GM23248 (cell line): ENCODE data around the gene LAMB3. TPM values are rescaled to one million over a fixed set of nuclear protein-coding genes. Genes with fewer than 3 reads are reported as not detected.
A peak's percentile ranks its signal among the peaks of the same experiment; 100 is the strongest.

ENCODE experiments used
- DNase-seq: peaks from one replicate; pipeline ENCODE4 v3.0.0-alpha.2; 2015
- H2AFZ ChIP-seq: fragments of 200-600 bp; sonication (generic); 2 replicates; pipeline ENCODE4 v1.6.1; 2016; ENCODE audit warnings: antibody characterized with exemption
- H3F3A ChIP-seq: fragments of 200-600 bp; sonication (generic); 2 replicates; pipeline ENCODE4 v1.6.1; 2016; ENCODE audit warnings: mild to moderate bottlenecking, antibody characterized with exemption, mixed run types; ENCODE audit not compliant: insufficient read depth
- H3K27ac ChIP-seq: fragments of 200-600 bp; sonication (generic); 2 replicates; pipeline ENCODE4 v1.5.1; 2016; ENCODE audit warnings: mild to moderate bottlenecking
- H3K27me3 ChIP-seq: fragments of 200-600 bp; sonication (generic); replicated peaks from 2 replicates; pipeline ENCODE4 v1.6.1; 2016; ENCODE audit warnings: mild to moderate bottlenecking; ENCODE audit not compliant: insufficient read depth
- H3K36me3 ChIP-seq: fragments of 200-600 bp; sonication (generic); 2 replicates; pipeline ENCODE4 v1.6.1; 2016; ENCODE audit warnings: low read depth, mild to moderate bottlenecking
- H3K4me1 ChIP-seq: fragments of 200-600 bp; sonication (generic); 2 replicates; pipeline ENCODE4 v1.6.1; 2016; ENCODE audit warnings: mild to moderate bottlenecking; ENCODE audit not compliant: insufficient read depth
- H3K4me2 ChIP-seq: fragments of 200-600 bp; sonication (generic); one replicate; pipeline ENCODE4 v1.6.1; 2016; ENCODE audit warnings: mild to moderate bottlenecking; ENCODE audit not compliant: unreplicated experiment
- H3K4me3 ChIP-seq: fragments of 200-600 bp; sonication (generic); 2 replicates; pipeline ENCODE4 v1.5.1; 2016; ENCODE audit warnings: mild to moderate bottlenecking
- H3K79me2 ChIP-seq: fragments of 200-600 bp; sonication (generic); 2 replicates; pipeline ENCODE4 v1.6.1; 2016; ENCODE audit warnings: mild to moderate bottlenecking; ENCODE audit not compliant: insufficient read depth
- H3K9ac ChIP-seq: fragments of 200-600 bp; sonication (generic); 2 replicates; pipeline ENCODE4 v1.6.1; 2016; ENCODE audit warnings: mild to moderate bottlenecking
- H3K9me2 ChIP-seq: fragments of 200-600 bp; sonication (generic); 2 replicates; pipeline ENCODE4 v1.6.1; 2016; ENCODE audit warnings: mixed run types, mild to moderate bottlenecking, moderate library complexity; ENCODE audit not compliant: insufficient read depth
- H3K9me3 ChIP-seq: fragments of 200-600 bp; sonication (generic); one replicate; pipeline ENCODE4 v1.6.1; 2017; ENCODE audit warnings: low read depth
- H4K20me1 ChIP-seq: fragments of 200-600 bp; sonication (generic); 2 replicates; pipeline ENCODE4 v1.6.0; 2016; ENCODE audit not compliant: insufficient read depth
- EZH2 ChIP-seq: fragments of 200-600 bp; sonication (generic); IDR thresholded peaks from 2 replicates; pipeline ENCODE4 v1.6.1; 2018; ENCODE audit warnings: antibody characterized with exemption, mild to moderate bottlenecking; ENCODE audit not compliant: insufficient read depth, poor library complexity, severe bottlenecking
- EZH2phosphoT487 ChIP-seq: fragments of 200-600 bp; sonication (generic); IDR thresholded peaks from 2 replicates; pipeline ENCODE4 v1.6.1; 2018; ENCODE audit warnings: antibody characterized with exemption, moderate library complexity, mild to moderate bottlenecking, low read depth; ENCODE audit not compliant: insufficient read depth
- WGBS, 2 experiments: methylation state at CpG; one replicate each; pipeline ENCODE4 v1.1.6; 2015 to 2017; ENCODE audit warnings: low lambda C conversion rate in 2 of 2, low coverage in 1 of 2; ENCODE audit errors: missing lambda C conversion rate in 2 of 2; 5-methylcytosine and 5-hydroxymethylcytosine counted together
- in situ Hi-C: fragments of 300-500 bp; cut with MboI; formaldehyde crosslinking; loops from 2 replicates; pipeline ENCODE4 v1.15.0; 2020
- polyA plus RNA-seq: library from polyadenylated mRNA; unstranded; fragments of >200 nt; fragmentation: Nextera tagmentation; extraction: Ambion mirVana; gene quantifications from 2 replicates; pipeline ENCODE4 v1.2.1, GENCODE V29; 2016
- total RNA-seq: library from RNA; depleted of rRNA; stranded (reverse); fragments of >200 nt; shearing (Covaris generic); gene quantifications from 2 replicates; pipeline ENCODE4 v1.2.3, GENCODE V29; 2014

The LAMB3 gene
- total and polyA plus RNA-seq, 2 experiments from 2014 or later, result 3.0 to 6.8 TPM

DNA sequence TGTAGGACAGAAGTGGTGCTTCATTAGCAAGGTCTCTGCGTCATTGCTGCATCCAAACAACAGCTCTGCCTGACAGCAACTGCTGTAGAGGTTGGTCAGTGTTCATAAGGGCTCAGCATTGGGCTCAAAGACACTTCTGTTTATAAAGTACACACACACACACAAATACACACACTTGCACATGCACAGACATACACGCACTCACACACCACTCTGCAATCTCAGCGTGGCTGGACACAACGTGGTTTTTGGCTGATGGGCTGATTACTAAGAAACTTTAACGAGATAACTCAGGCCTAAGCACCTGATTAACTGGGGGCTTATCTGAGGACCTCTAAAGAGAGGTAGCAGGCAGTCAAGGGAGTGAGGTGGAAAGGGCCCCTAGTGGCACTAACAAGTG lies 48.3 kb downstream of the LAMB3 start:
- no peaks in the 10 kb centered on the region for H3K4me1 ChIP-seq
- no peaks in the 10 kb centered on the region for H3K36me3 ChIP-seq
- H3F3A ChIP-seq, result no peaks in the 10 kb centered on the region
- H3K9me2 ChIP-seq, result no peaks in the 10 kb centered on the region
- H3K79me2 ChIP-seq, result no peaks in the 10 kb centered on the region
- H4K20me1 ChIP-seq, result no peaks in the 10 kb centered on the region
- no peak overlapping the region for H3K27ac ChIP-seq
- no peak overlapping the region for H2AFZ ChIP-seq
- TF ChIP-seq EZH2 (no peak), EZH2phosphoT487 (no peak)
- 64 to 73% methylated on average over 5 of the region's 5 CpGs for WGBS, 2 experiments
- no peak for DNase-seq
- in situ Hi-C loops, result no loop called here
- H3K9ac ChIP-seq, result no peak overlapping the region
- H3K4me3 ChIP-seq, result no peak overlapping the region
- no peaks in the 10 kb centered on the region for H3K9me3 ChIP-seq
- H3K27me3 ChIP-seq, result no peaks in the 10 kb centered on the region; the same call in 1 of the 2 replicates
- H3K4me2 ChIP-seq, result no peak overlapping the region

DNA sequence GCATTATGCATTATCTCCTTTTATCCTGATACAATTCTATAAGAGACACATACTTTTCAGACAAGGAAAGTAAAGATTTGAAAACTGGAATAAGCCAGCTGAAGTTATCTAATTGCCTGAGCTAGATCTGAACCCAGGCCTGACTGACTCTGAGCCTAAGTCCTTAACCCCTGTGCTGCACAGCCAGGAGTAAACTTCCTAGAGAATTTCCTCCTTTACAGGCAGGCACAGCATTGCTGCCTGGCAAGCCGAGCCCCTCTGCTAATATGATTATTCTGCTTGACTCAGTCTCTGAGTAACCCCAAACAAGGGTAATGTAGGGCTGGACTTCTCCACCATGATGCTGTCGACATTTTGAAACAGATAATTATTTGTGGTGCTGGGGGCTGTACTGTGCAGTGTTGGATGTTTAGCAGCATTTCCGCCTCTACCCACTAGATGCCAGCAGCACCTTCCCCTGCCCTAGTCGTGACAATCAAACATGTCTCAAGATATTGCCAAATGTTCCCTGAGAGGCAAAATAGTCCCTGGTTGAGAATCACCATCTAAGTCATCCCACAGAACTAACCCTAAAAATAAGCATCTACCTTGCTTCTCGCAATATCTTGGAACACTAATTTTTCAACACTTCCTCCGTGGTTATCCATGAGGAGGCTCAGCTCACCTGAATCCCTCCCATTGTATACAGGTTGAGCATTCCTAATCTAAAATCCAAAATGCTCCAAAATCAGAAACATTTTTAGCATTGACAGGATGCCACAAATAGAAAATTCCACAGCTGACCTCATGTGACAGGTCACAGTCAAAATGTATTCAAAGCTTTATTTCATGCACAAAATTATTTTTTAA lies 50.2 kb downstream of the LAMB3 start:
- H3F3A ChIP-seq, result no peaks in the 10 kb centered on the region
- TF ChIP-seq EZH2phosphoT487 (no peak), EZH2 (no peak)
- H3K79me2 ChIP-seq, result no peaks in the 10 kb centered on the region
- in situ Hi-C loops, result no loop called here
- H3K9me2 ChIP-seq, result no peaks in the 10 kb centered on the region
- no peaks in the 10 kb centered on the region for H4K20me1 ChIP-seq
- no peaks in the 10 kb centered on the region for H3K36me3 ChIP-seq
- H3K4me1 ChIP-seq, result no peaks in the 10 kb centered on the region
- no peak overlapping the region for H2AFZ ChIP-seq
- peak; percentile 69 for DNase-seq
- no peak overlapping the region for H3K4me3 ChIP-seq
- no peaks in the 10 kb centered on the region; the same call in 1 of the 2 replicates for H3K27me3 ChIP-seq
- no peak overlapping the region for H3K27ac ChIP-seq
- H3K4me2 ChIP-seq, result no peak overlapping the region
- WGBS, 2 experiments, result 40 to 45% methylated on average over 6 of the region's 6 CpGs
- H3K9me3 ChIP-seq, result no peaks in the 10 kb centered on the region
- H3K9ac ChIP-seq, result no peak overlapping the region

DNA sequence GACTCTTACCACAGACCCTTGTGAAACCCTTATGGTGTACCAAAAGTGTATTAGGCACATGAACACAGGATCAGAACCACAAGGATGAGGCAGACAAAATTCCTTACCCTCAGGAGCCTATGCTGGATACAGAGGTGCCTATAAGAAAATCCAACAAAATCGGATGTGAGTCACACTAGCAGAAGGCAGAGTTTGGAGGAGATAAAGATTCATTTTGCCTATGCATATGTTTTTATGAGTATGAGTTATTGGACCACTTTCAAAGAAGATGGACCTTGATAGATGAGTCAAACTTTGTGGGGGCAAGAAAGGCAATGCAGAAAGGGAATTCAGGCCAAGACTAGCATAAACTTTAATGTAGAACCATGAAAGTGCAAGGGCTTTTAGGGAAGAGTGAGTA lies 51.7 kb downstream of the LAMB3 start:
- Histone ChIP-seq H4K20me1 (no peaks in the 10 kb centered on the region), H3K4me1 (no peaks in the 10 kb centered on the region), H3K79me2 (no peaks in the 10 kb centered on the region), H2AFZ (no peak overlapping the region), H3K36me3 (no peaks in the 10 kb centered on the region), H3K9ac (no peak overlapping the region), H3K27me3 (no peaks in the 10 kb centered on the region; the same call in 1 of the 2 replicates), H3K9me2 (no peaks in the 10 kb centered on the region), H3K4me2 (no peak overlapping the region), H3K9me3 (no peaks in the 10 kb centered on the region), H3F3A (no peaks in the 10 kb centered on the region), H3K27ac (no peak overlapping the region), H3K4me3 (no peak overlapping the region)
- DNase-seq, result peak; percentile 12
- TF ChIP-seq EZH2phosphoT487 (no peak), EZH2 (no peak)
- in situ Hi-C loops, result no loop called here
- 72 to 85% methylated on average over 1 of the region's 1 CpG for WGBS, 2 experiments

DNA sequence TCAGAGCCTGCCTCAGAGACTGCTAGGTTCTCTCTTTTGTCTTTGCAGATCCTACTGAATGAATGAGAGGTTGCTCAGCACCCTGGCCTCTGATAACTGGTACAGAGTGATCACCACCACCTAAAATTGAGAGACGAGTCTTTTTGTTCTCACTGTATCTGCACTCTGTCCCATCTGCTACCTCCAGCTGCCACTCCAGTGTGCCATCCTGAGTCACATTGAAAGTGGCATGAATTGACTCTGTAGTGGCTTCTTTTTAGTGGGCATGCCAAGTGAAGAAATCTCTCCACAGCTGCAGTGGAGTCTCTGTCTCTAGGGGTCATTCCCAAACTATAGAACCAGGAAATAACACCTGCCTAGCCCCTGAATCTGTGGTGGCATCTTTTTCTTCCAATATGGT lies 54.0 kb downstream of the LAMB3 start:
- no peaks in the 10 kb centered on the region for H3F3A ChIP-seq
- H2AFZ ChIP-seq, result no peak overlapping the region
- no peaks in the 10 kb centered on the region for H3K79me2 ChIP-seq
- no peak overlapping the region for H3K27ac ChIP-seq
- no peaks in the 10 kb centered on the region for H3K9me2 ChIP-seq
- H3K9me3 ChIP-seq, result no peaks in the 10 kb centered on the region
- no peaks in the 10 kb centered on the region for H3K4me1 ChIP-seq
- in situ Hi-C loops, result loop anchor here (25.0 kb wide), 1 partner anchor 389 kb away; no protein-coding TSS in a partner anchor
- 75 to 81% methylated on average over 1 of the region's 1 CpG for WGBS, 2 experiments
- no peak overlapping the region for H3K4me2 ChIP-seq
- no peak for TF ChIP-seq EZH2phosphoT487
- TF ChIP-seq EZH2, result no peak
- H3K9ac ChIP-seq, result no peak overlapping the region
- H3K4me3 ChIP-seq, result no peak overlapping the region
- no peaks in the 10 kb centered on the region for H4K20me1 ChIP-seq
- DNase-seq, result no peak
- no peaks in the 10 kb centered on the region; the same call in 1 of the 2 replicates for H3K27me3 ChIP-seq
- H3K36me3 ChIP-seq, result no peaks in the 10 kb centered on the region
